NCI-H2227 (cell line): ENCODE measurements around the gene POLR2L.
A peak's percentile ranks its signal among the peaks of the same experiment; 100 is the strongest.

Experiments
- DNase-seq: peaks from one replicate; lab custom pipeline; 2025; ENCODE audit not compliant: unreplicated experiment; lab: John Stamatoyannopoulos, UW

The POLR2L gene

DNA sequence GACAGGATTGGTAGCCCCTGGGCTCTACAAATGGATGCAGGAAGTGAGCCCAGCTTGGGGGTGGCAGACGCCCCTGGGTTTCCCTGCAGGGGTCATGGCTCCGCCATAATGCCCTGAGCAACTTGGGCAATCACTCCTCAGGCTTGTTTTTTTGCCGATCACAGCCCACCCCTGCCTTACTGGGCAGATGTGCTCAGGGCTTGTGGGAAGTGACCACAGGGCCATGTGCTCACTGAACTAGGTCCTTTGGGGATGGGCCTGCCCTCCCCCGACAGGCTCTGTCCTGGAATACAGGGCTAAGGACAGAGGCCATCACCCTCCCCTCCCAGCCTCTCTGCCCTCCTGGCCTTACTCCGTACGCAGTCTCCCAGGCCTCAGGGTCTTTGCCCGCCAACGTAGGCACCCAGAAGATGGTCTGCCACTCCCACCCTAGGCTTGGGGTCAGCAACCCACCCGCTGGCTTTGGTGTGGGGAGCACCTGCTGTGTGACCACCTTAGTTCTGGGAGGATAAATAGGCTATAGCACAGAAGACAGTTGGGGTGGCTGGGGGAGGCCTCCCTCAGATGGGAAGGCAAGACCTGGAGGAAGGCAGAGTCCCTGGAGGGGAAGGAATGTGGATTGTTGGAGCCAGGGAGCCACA is 28.8 kb downstream of the POLR2L start:
- no peak for DNase-seq

DNA sequence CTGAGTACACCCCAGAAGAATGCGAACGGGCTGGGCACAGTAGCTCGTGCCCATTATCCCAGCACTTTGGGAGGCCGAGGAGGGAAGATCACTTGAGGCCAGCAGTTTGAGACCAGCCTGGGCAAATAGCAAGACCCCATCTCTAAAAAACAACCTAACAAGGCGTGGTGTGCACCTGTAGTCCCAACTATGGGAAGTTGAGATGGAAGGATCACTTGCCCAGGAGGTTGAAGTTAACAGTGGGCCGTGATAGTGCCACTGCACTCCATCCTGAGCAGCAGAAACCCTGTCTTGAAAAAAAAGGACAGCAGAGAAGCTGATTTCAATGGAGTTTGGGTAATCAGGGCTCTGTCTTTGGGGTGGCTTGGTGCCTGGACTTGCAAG is 29.3 kb downstream of the POLR2L start:
- no peak for DNase-seq

DNA sequence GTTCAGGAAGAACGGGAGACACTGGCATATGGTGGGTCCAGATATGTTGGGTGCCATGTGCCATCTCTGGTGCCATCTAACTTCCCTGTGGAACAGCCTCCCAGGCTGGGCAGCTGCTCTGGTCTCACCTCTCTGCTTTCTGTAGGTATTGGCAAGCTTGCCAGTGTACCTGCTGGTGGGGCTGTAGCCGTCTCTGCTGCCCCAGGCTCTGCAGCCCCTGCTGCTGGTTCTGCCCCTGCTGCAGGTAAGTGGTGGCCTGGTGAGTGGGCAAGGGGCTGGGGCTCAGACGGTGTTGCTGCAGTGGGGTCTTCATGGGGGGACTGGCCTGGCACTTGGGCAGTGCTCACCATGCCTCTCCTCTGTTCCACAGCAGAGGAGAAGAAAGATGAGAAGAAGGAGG is 29.9 kb downstream of the POLR2L start:
- no peak for DNase-seq

- DNase-seq: no peak
These were observed 30.7 kb downstream of the POLR2L start for GRCh38 chr11:811446-812245.

DNA sequence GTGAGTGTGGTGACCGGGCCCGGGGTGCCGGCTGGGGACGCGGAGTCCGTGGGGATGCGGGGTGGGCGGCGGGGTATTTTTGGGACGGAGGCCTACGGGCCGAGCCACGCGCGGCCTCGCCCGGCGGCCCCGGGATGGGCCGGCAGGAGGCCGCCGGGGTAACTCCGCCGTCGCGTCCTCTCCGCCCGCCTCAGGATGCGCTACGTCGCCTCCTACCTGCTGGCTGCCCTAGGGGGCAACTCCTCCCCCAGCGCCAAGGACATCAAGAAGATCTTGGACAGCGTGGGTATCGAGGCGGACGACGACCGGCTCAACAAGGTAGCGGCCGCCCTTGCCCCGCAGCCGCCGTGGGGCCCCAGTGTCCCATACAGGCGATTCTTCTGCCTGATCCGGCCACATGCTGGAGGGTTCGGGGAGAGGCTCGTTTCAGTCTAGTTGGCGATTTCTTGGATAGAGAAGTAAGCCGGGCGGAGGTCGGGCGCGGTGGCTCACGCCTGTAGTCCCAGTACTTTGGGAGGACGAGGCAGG is 32.2 kb downstream of the POLR2L start:
- no peak for DNase-seq

DNA sequence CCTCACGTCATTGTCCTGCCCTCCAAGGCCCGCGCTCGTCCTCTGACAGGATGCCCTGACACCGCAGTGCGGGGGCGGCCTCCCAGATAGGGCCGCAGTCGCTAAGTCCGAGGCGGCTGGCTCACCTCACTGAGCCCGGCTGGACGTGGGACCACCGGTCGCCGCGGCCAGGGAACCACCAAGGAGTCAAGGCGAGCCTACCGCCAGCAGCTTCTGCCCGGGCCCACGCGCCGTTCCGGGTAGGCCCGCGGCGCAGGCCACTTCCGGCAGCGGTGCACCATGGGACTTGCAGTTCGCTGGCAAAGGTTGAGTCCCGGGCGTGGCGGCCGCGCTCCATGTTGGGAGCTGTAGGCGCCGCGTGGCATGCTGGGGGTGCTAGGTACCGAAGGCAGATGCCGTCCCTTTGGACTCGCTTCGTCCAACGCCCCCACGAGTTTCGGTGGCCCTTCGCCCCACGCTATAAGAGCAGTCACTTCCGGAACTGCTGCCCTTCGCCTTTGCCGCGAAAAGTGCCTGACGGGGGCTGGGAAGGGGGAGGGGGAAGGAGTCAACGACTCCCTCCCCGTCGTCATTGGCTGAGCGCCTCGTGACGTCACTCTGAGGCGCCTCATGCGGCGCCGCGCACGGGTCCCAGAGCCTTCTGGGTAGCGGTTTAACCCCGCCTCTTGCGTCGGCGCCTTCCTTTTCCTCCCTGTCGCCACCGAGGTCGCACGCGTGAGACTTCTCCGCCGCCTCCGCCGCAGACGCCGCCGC is 32.9 kb downstream of the POLR2L start, which contains the start of gene RPLP2:
TSS of gene RPLP2 (plus strand) at position 681 of the 753 bp plus-strand sequence. CDS start 268 bp downstream, outside the sequence.
- DNase-seq: peak; percentile 100

DNA sequence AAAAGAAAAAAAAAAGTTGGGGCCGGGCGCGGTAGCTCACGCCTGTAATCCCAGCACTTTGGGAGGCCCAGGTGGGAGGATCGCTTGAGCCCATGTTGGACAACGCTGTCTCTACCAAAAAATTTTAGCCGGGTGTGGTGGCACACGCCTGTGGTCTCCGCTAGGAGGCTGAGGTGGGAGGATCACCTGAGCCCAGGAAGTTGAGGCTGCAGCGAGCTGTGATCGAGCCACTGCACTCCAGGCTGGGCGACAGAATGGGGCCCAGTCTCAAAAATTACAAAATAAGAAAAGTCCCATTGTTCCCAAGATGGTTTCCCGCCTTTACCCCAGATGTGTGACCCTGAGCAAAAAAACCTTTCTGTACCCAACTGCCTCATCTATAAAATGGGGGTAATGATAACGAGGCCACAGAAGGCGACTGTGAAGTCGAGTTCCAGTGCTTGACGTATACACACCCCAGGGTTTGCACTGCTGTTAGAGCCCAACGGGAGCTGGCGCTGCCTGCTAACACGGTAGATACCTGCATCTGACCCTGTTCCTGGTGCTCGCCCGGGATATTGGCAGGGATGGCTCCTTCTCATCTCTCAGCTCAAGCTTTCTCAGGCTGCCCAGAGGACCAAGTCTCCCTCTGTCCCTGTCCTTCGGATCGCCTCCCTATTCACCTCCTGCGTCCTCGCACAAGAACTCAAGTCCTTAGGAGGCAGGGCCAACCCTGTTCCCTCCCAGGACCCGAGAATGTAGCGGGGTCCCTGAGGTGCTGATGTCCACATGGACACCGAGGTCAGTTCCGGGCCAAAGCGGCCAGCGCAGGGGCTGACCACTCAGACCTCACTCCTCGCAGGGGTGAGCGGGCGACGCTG is 33.7 kb downstream of the POLR2L start:
- DNase-seq: no peak

GRCh38 chr11:804599-804964 is 37.7 kb downstream of the POLR2L start:
- no peak for DNase-seq

DNA sequence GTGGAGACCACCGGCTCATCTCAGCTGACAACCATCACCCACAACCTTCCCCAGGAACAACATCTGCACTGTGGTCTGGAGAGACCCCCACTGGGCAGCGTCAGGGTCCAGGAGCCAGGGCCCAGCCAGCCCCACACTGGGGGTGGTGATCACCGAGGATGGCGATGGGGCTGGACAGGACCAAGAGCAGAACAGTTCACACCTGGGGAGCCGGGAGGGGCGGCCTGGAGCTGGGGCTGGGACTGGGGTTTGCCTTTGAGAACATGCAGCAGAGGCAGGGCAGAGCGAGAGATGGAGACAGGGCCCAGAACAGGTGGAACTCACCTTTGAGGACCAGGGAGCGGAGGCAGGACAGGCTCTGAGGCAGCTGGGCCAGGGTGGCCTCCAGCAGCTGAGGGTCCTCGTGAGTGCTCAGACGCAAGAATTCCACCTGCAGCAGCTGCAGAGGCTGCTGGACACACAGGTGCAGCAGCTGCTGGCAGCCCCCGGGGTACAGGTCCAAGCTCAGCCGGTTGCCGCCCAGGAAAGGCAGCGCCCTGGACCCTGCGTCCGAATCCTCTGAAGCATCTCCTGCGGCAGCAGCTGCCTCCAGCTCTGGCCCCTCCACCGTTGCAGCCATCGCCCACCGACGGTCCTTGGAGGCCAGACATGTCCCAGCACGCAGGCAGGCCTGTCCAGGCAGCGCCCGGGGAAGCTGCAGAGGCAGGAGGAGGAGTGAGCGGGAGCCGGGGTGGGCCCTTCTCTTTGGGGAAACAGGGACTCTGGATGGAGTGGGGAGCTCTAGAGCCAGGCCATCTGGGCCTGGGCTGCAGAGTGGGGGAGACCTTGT is 38.3 kb downstream of the POLR2L start:
- DNase-seq: peak; percentile 79

- DNase-seq: no peak
These were observed 38.9 kb downstream of the POLR2L start for GRCh38 chr11:803467-803742.

DNA sequence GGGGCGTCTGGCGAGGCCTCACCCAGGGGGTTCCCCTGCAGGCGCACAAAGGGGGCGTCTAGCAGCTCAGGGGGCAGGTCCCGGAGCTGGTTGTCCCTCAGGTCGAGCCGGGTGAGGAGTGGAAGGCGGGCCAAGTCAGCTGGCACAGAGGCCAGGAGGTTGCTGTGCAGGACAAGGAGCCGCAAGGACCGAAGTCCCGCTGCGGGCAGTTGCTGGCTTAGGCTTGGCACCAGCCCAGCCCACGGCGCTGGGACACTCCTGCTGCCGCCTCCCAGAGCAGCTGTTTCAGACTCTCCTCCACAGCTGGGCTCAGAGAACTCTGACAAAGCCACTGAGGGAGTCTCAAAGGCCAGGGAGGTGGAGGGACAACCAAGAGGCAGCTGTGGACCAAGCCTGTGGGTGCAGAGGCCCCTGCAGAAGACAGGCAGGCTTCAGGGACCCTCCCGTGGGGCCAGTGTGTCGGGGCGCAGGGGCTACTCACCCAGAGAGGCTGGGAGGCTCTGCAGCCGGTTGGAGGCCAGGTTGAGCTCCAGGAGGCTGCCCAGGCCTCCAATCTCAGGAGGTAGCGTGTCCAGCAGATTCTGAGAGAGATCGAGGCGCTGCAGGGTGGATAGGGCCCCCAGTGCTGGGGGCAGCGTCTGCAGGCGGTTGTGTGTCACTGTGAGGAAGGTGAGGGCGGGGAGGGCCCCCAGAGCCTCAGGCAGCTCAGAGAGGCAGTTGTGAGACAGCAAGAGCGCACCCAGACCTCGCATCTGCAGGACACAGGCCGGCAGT is 39.4 kb downstream of the POLR2L start:
- no peak for DNase-seq

GRCh38 chr11:802018-802617 is 40.2 kb downstream of the POLR2L start:
- DNase-seq: no peak

- no peak for DNase-seq
These were observed 41.1 kb downstream of the POLR2L start for GRCh38 chr11:801097-801780.

- DNase-seq: no peak
These were observed 41.9 kb downstream of the POLR2L start for GRCh38 chr11:800473-800872.

DNA sequence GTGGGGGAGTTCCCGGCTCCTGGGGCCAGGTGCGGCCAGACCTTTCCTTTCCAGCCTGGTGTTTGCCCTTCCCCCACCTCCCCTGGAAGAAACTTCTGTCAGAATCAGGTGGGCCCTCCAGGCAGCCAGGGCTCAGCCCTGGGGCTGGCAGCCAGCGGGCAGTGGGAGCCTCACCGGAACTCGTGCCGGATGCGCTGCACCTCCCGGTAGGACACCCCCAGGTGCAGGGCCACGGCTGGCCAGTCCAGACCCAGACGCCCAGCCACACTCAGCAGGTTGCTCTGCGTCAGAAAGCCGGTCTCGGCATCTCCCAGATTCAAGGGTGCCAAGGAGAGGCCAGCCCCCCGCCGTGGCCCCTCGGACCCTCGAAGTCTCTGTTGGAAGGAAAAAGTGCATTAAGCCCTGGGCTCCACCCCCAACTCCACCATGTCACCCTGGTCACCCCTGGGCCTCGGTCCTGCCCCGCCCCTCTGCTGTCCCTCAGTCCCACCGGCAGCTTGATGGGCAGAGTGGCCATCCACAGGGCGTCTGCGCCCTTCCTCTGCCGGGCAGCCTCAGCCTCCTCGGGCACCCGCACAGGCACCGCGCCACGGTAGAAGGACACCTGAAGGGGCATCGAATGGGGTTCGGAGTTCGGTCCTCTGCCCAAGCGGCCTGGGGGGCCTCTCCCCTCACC is 42.5 kb downstream of the POLR2L start:
- DNase-seq: no peak

- DNase-seq: peak; percentile 95
These were observed 44.1 kb downstream of the POLR2L start, which contains the start of gene SLC25A22 for GRCh38 chr11:798093-798713. Gene SLC25A22 (minus strand): TSS chr11:798281. CDS start chr11:795006, 3,275 bp downstream.
